Activated B cell treated with CpG ODN at 0.5 μM for 24 hours (primary cell): ENCODE data around the gene RASSF7. TPM values are rescaled to one million over a fixed set of nuclear protein-coding genes. Genes with fewer than 3 reads are reported as not detected.

Source experiments
- ATAC-seq: fragments of 200-7000 bp; cut with Tn5 transposase; one replicate; pipeline ENCODE4 v1.10.0; 2021; ENCODE audit warnings: low read depth, mild to moderate bottlenecking, moderate library complexity
- CTCF ChIA-PET: fragments of 350-600 bp; sonication (Branson Sonifier 250); formaldehyde crosslinking; loops from one replicate; lab custom pipeline; 2021; ENCODE audit warnings: antibody characterized with exemption; lab: Charles Lee
- POLR2A ChIA-PET: fragments of 350-600 bp; sonication (Branson Sonifier 250); formaldehyde crosslinking; loops from one replicate; lab custom pipeline; 2021; ENCODE audit warnings: antibody characterized with exemption; lab: Charles Lee
- DNase-seq: peaks from one replicate; pipeline ENCODE4 v3.0.0; 2022
- H3K27ac Mint-ChIP-seq: one replicate; pipeline ENCODE4 v1.8.0; 2020; ENCODE audit warnings: mixed read lengths
- H3K27me3 Mint-ChIP-seq: one replicate; pipeline ENCODE4 v1.8.0; 2021; ENCODE audit warnings: mixed read lengths
- H3K36me3 Mint-ChIP-seq: one replicate; pipeline ENCODE4 v1.8.0; 2021; ENCODE audit warnings: low read depth, mixed read lengths
- H3K4me1 Mint-ChIP-seq: one replicate; pipeline ENCODE4 v1.8.0; 2021; ENCODE audit warnings: mixed read lengths
- H3K4me3 Mint-ChIP-seq: one replicate; pipeline ENCODE4 v1.8.0; 2020; ENCODE audit warnings: mild to moderate bottlenecking, mixed read lengths
- H3K9me3 Mint-ChIP-seq: one replicate; pipeline ENCODE4 v1.8.0; 2020; ENCODE audit warnings: mixed read lengths
- intact Hi-C: fragments of 100-400 bp; cut with micrococcal nuclease; formaldehyde crosslinking; loops from one replicate; pipeline ENCODE4 v1.15.1; 2024
- total RNA-seq: library from RNA; stranded (reverse); gene quantifications from 2 replicates; pipeline ENCODE4 v1.2.3, GENCODE V29; 2022
- TF ChIP-seq, protein P1 (sequence below): fragments of 200-600 bp; IDR thresholded peaks from one replicate; pipeline ENCODE4 v1.8.0; 2022; ENCODE audit warnings: antibody characterized with exemption, mild to moderate bottlenecking

RASSF7 gene
- total RNA-seq, 1 donor from 2014 or later: 14.9 TPM

DNA sequence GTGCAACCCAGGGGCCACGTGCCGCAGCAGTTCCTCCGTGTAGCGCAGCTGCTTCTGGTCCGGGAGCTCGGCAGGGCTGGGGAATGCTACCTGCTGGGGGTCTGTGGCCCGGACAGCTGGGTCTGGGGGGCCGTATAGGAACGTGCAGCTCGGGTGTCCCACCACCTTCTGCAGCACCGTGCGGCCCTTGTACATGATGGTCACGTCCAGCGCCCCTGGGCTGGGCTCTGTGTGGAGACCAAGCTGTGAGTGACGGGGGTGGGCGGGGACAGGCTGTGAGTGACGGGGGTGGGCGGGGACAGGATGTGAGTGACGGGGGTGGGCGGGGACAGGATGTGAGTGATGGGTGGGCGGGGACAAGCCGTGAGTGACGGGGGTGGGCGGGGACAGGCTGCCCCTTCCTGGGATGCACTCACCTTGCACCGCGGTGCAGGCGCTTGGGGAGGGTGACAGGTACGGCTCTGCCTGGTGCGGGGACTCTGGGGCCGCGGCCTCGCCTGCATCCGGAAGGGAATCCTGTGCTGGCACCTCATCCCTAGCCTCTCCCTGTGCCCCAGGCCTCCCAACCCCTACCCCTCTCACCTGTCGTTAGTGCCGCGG, 52.7 kb downstream of the RASSF7 start:
- intact Hi-C loops: loop anchor here (10.0 kb wide), 1 partner anchor 1241 kb away; the partner anchor contains the start of gene LSP1
- Mint-ChIP-seq H3K27ac (no peak overlapping the region), H3K4me1 (peaks cover 25% of the 10 kb centered on the region), H3K36me3 (peaks cover 40% of the 10 kb centered on the region), H3K4me3 (no peak overlapping the region), H3K27me3 (no peaks in the 10 kb centered on the region), H3K9me3 (no peaks in the 10 kb centered on the region)
- peak; percentile 2 for ATAC-seq
- DNase-seq: no peak
- TF ChIP-seq, protein P1, sequence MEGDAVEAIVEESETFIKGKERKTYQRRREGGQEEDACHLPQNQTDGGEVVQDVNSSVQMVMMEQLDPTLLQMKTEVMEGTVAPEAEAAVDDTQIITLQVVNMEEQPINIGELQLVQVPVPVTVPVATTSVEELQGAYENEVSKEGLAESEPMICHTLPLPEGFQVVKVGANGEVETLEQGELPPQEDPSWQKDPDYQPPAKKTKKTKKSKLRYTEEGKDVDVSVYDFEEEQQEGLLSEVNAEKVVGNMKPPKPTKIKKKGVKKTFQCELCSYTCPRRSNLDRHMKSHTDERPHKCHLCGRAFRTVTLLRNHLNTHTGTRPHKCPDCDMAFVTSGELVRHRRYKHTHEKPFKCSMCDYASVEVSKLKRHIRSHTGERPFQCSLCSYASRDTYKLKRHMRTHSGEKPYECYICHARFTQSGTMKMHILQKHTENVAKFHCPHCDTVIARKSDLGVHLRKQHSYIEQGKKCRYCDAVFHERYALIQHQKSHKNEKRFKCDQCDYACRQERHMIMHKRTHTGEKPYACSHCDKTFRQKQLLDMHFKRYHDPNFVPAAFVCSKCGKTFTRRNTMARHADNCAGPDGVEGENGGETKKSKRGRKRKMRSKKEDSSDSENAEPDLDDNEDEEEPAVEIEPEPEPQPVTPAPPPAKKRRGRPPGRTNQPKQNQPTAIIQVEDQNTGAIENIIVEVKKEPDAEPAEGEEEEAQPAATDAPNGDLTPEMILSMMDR: no peak
- ChIA-PET POLR2A (interaction anchor here (0.6 to 3.8 kb wide), 7 partner anchors 38 to 1428 kb away, joined by 3 to 26 read pairs (median 5); partner anchors contain the start of genes DEAF1, LRRC56, PNPLA2 and TMEM80), CTCF (no interaction called here)

Other genes starting within 250 kb of the RASSF7 start
- 21.2 and 25.3 TPM in 2 replicates for gene IFITM1, start 246.9 kb upstream of the RASSF7 start, total RNA-seq
- gene IFITM3, start 240.1 kb upstream of the RASSF7 start, total RNA-seq: 14.8 and 17.0 TPM in 2 replicates
- gene B4GALNT4, start 191.5 kb upstream of the RASSF7 start, total RNA-seq: not detected in 2 replicates
- gene PKP3, start 166.8 kb upstream of the RASSF7 start, total RNA-seq: 0.18 TPM in 1 of 2 replicates, not detected in the other
- gene SIGIRR, start 146.0 kb upstream of the RASSF7 start, total RNA-seq: 19.8 and 24.2 TPM in 2 replicates
- 37.2 and 46.1 TPM in 2 replicates for gene ANO9, start 119.0 kb upstream of the RASSF7 start, total RNA-seq
- gene PTDSS2, start 110.7 kb upstream of the RASSF7 start, total RNA-seq: 17.8 and 22.0 TPM in 2 replicates
- gene RNH1, start 53.7 kb upstream of the RASSF7 start, total RNA-seq: 101 and 103 TPM in 2 replicates
- gene HRAS, start 25.4 kb upstream of the RASSF7 start, total RNA-seq: 37.2 and 43.9 TPM in 2 replicates
- 7.1 and 7.9 TPM in 2 replicates for gene LRRC56, start 23.4 kb upstream of the RASSF7 start, total RNA-seq
- 8.6 and 9.1 TPM in 2 replicates for gene LMNTD2, start 232 bp upstream of the RASSF7 start, total RNA-seq
- gene PHRF1, start 15.5 kb downstream of the RASSF7 start, total RNA-seq: 42.7 and 49.6 TPM in 2 replicates
- gene IRF7, start 55.0 kb downstream of the RASSF7 start, total RNA-seq: 74.1 and 75.5 TPM in 2 replicates
- not detected in 2 replicates for gene CDHR5, start 64.0 kb downstream of the RASSF7 start, total RNA-seq
- not detected in 2 replicates for gene SCT, start 66.2 kb downstream of the RASSF7 start, total RNA-seq
- gene DRD4, start 76.3 kb downstream of the RASSF7 start, total RNA-seq: 0.42 and 0.49 TPM in 2 replicates
- 36.1 and 39.8 TPM in 2 replicates for gene DEAF1, start 134.3 kb downstream of the RASSF7 start, total RNA-seq
- gene TMEM80, start 134.8 kb downstream of the RASSF7 start, total RNA-seq: 34.1 and 44.4 TPM in 2 replicates
- 5.6 and 5.9 TPM in 2 replicates for gene EPS8L2, start 145.3 kb downstream of the RASSF7 start, total RNA-seq
- gene TALDO1, start 186.5 kb downstream of the RASSF7 start, total RNA-seq: 194 and 244 TPM in 2 replicates
- 60.3 and 63.3 TPM in 2 replicates for gene GATD1, start 216.5 kb downstream of the RASSF7 start, total RNA-seq
- gene CEND1, start 229.1 kb downstream of the RASSF7 start, total RNA-seq: 0.27 and 0.34 TPM in 2 replicates
- gene SLC25A22, start 237.3 kb downstream of the RASSF7 start, total RNA-seq: 30.1 and 35.4 TPM in 2 replicates
- 21.3 and 25.6 TPM in 2 replicates for gene PIDD1, start 244.3 kb downstream of the RASSF7 start, total RNA-seq
- gene RPLP2, start 249.0 kb downstream of the RASSF7 start, total RNA-seq: 4,124 and 4,449 TPM in 2 replicates